Peyer's patch (tissue), 4 donors: ENCODE measurements around the gene GLI3. TPM values are rescaled to one million over a fixed set of nuclear protein-coding genes. Genes with fewer than 3 reads are reported as not detected.

Experiments used
- DNase-seq, 3 donors: peaks; one replicate each; pipeline ENCODE4 v3.0.0-alpha.2; 2017 to 2019
- H3K27ac ChIP-seq, 4 donors: fragments of 200-600 bp; sonication (generic); one replicate each; pipeline ENCODE4 v1.5.1; 2016 to 2019
- H3K27me3 ChIP-seq, 2 donors: fragments of 200-600 bp; sonication (generic); one replicate each; pipeline ENCODE4 v1.5.1; 2019
- H3K36me3 ChIP-seq, 3 donors: fragments of 200-600 bp; sonication (generic); one replicate each; pipeline ENCODE4 v1.5.1; 2016 to 2019
- H3K4me1 ChIP-seq, 4 donors: fragments of 200-600 bp; sonication (generic); one replicate each; pipeline ENCODE4 v1.5.1; 2016 to 2019
- H3K4me3 ChIP-seq, 4 donors: fragments of 200-600 bp; sonication (generic); 1 replicate in 3 of 4; 2 replicates in 1 of 4; pipeline ENCODE4 v1.5.1; 2016 to 2019; ENCODE audit warnings: mild to moderate bottlenecking in 1 of 4
- H3K9me3 ChIP-seq, 4 donors: fragments of 200-600 bp; sonication (generic); one replicate each; pipeline ENCODE4 v1.5.1; 2016 to 2019; ENCODE audit warnings: mild to moderate bottlenecking in 1 of 4
- CTCF ChIP-seq, 6 experiments: fragments of 450-650 bp in 4 of 6; fragments of 200-600 bp in 2 of 6; sonication (generic) in 1 of 6; IDR thresholded peaks; one replicate each; pipeline ENCODE4 v1.5.1; 2017 to 2019; ENCODE audit warnings: antibody characterized with exemption in 6 of 6, mild to moderate bottlenecking in 3 of 6, moderate library complexity in 1 of 6
- POLR2A ChIP-seq, 2 donors: fragments of 450-650 bp; IDR thresholded peaks; one replicate each; pipeline ENCODE4 v1.5.1; 2017; ENCODE audit warnings: antibody characterized with exemption in 2 of 2, mild to moderate bottlenecking in 2 of 2, moderate library complexity in 2 of 2
- total RNA-seq, 4 donors: library from RNA; depleted of rRNA; stranded (reverse); fragments of >200 nt; gene quantifications; one replicate each; pipeline ENCODE4 v1.1.0, GENCODE V29; 2016

GLI3 gene
- total RNA-seq, 4 donors from 2014 or later, result 0.53 to 30.5 (median 3.1) TPM

- H3K9me3 ChIP-seq, result no peaks in the 10 kb centered on the region
- no peak for DNase-seq
- no peak overlapping the region for H3K27ac ChIP-seq
- H3K4me3 ChIP-seq, result no peak overlapping the region
- no peaks in the 10 kb centered on the region for H3K4me1 ChIP-seq
- no peaks in the 10 kb centered on the region for H3K36me3 ChIP-seq
- TF ChIP-seq CTCF (IDR thresholded peaks at IDR 0.05) (no peak), POLR2A (IDR thresholded peaks at IDR 0.05) (no peak)
- no peaks in the 10 kb centered on the region for H3K27me3 ChIP-seq
Observed at GRCh38 chr7:42017349-42017986, 219.5 kb downstream of the GLI3 start.

GRCh38 chr7:42016517-42016916 lies 220.5 kb downstream of the GLI3 start:
- no peak for DNase-seq
- Histone ChIP-seq H3K4me1 (no peaks in the 10 kb centered on the region), H3K27me3 (no peaks in the 10 kb centered on the region), H3K4me3 (no peak overlapping the region), H3K36me3 (no peaks in the 10 kb centered on the region), H3K9me3 (no peaks in the 10 kb centered on the region), H3K27ac (no peak overlapping the region)
- no peak for TF ChIP-seq CTCF (IDR thresholded peaks at IDR 0.05)
- no peak for TF ChIP-seq POLR2A (IDR thresholded peaks at IDR 0.05)

GRCh38 chr7:42014625-42015618 lies 222.1 kb downstream of the GLI3 start:
- Histone ChIP-seq H3K27me3 (no peaks in the 10 kb centered on the region), H3K27ac (no peak overlapping the region), H3K4me1 (no peaks in the 10 kb centered on the region), H3K4me3 (no peak overlapping the region), H3K9me3 (no peaks in the 10 kb centered on the region), H3K36me3 (no peaks in the 10 kb centered on the region)
- TF ChIP-seq CTCF (IDR thresholded peaks at IDR 0.05) (peak in 5 of 6 experiments; percentile 25 to 76 (median 57)), POLR2A (IDR thresholded peaks at IDR 0.05) (no peak)
- peak in 1 of 3 donors; percentile 80 for DNase-seq

- DNase-seq, result no peak
- H3K36me3 ChIP-seq, result no peaks in the 10 kb centered on the region
- no peak overlapping the region for H3K4me3 ChIP-seq
- no peaks in the 10 kb centered on the region for H3K27me3 ChIP-seq
- H3K27ac ChIP-seq, result no peak overlapping the region
- no peak for TF ChIP-seq CTCF (IDR thresholded peaks at IDR 0.05)
- no peak for TF ChIP-seq POLR2A (IDR thresholded peaks at IDR 0.05)
- H3K4me1 ChIP-seq, result no peaks in the 10 kb centered on the region
- no peaks in the 10 kb centered on the region for H3K9me3 ChIP-seq
Observed at GRCh38 chr7:42012786-42013360, 224.1 kb downstream of the GLI3 start.

- Histone ChIP-seq H3K27ac (no peak overlapping the region), H3K36me3 (no peaks in the 10 kb centered on the region), H3K4me1 (no peaks in the 10 kb centered on the region), H3K4me3 (no peak overlapping the region), H3K9me3 (no peaks in the 10 kb centered on the region), H3K27me3 (no peaks in the 10 kb centered on the region)
- TF ChIP-seq CTCF (IDR thresholded peaks at IDR 0.05) (no peak), POLR2A (IDR thresholded peaks at IDR 0.05) (no peak)
- no peak for DNase-seq
Observed at GRCh38 chr7:42012313-42012712, 224.7 kb downstream of the GLI3 start.
